Activated CD8-positive, alpha-beta T cell treated with anti-CD3 and anti-CD28 coated beads, Interleukin-2, amount 10 ng/mL, durations not matched to agents 7 days and 5 days (primary cell): Measurements from ENCODE around the gene ZNF195. TPM values are rescaled to one million over a fixed set of nuclear protein-coding genes. Genes with fewer than 3 reads are reported as not detected.
"Not testable (repeated sequence)": the region's sequence is repeated elsewhere in the genome, so short reads cannot be mapped to it uniquely, and the experiment has no call there.

ENCODE experiments used
- ATAC-seq: fragments of 150-1000 bp; cut with Tn5 transposase; one replicate; pipeline ENCODE4 v1.10.0; 2021; ENCODE audit warnings: moderate library complexity
- CTCF ChIA-PET: fragments of 350-600 bp; sonication (Branson Sonifier 250); formaldehyde crosslinking; loops from one replicate; lab custom pipeline; 2021; ENCODE audit warnings: antibody characterized with exemption; lab: Charles Lee
- POLR2A ChIA-PET: fragments of 350-600 bp; sonication (Branson Sonifier 250); formaldehyde crosslinking; loops from one replicate; lab custom pipeline; 2021; ENCODE audit warnings: antibody characterized with exemption; lab: Charles Lee
- DNase-seq: peaks from one replicate; pipeline ENCODE4 v3.0.0-alpha.2; 2020
- H3K27ac Mint-ChIP-seq: one replicate; pipeline ENCODE4 v1.8.0; 2021; ENCODE audit warnings: mild to moderate bottlenecking, mixed read lengths
- H3K27me3 Mint-ChIP-seq: one replicate; pipeline ENCODE4 v1.8.0; 2021; ENCODE audit warnings: low read depth, mixed read lengths
- H3K36me3 Mint-ChIP-seq: one replicate; pipeline ENCODE4 v1.8.0; 2021; ENCODE audit warnings: low read depth, mixed read lengths
- H3K4me1 Mint-ChIP-seq: one replicate; pipeline ENCODE4 v1.8.0; 2021; ENCODE audit warnings: low read depth, mixed read lengths
- H3K4me3 Mint-ChIP-seq: one replicate; pipeline ENCODE4 v1.8.0; 2021; ENCODE audit warnings: mild to moderate bottlenecking, mixed read lengths
- H3K9me3 Mint-ChIP-seq: one replicate; pipeline ENCODE4 v1.8.0; 2022; ENCODE audit warnings: mixed read lengths; ENCODE audit not compliant: insufficient read depth
- total RNA-seq, 2 experiments: library from RNA; stranded (reverse); gene quantifications; one replicate each; pipeline ENCODE4 v1.2.3, GENCODE V29; 2021

Gene ZNF195
- total RNA-seq, 2 experiments from 2014 or later = 28.5 to 36.9 TPM

- POLR2A ChIA-PET = no interaction called here
- ATAC-seq = no peak
- CTCF ChIA-PET = interaction anchor here (4.3 kb wide), 1 partner anchor 65 kb away, joined by 52 read pairs; no protein-coding TSS in a partner anchor
- no peaks in the 10 kb centered on the region for H3K4me1 Mint-ChIP-seq
- no peak overlapping the region for H3K4me3 Mint-ChIP-seq
- peaks cover 6% of the 10 kb centered on the region for H3K9me3 Mint-ChIP-seq
- H3K36me3 Mint-ChIP-seq = peaks cover 5% of the 10 kb centered on the region
- H3K27ac Mint-ChIP-seq = no peak overlapping the region
- DNase-seq = no peak
- H3K27me3 Mint-ChIP-seq = peaks cover 19% of the 10 kb centered on the region
These were observed 36.2 kb downstream of the ZNF195 start for GRCh38 chr11:3342709-3343108.

DNA sequence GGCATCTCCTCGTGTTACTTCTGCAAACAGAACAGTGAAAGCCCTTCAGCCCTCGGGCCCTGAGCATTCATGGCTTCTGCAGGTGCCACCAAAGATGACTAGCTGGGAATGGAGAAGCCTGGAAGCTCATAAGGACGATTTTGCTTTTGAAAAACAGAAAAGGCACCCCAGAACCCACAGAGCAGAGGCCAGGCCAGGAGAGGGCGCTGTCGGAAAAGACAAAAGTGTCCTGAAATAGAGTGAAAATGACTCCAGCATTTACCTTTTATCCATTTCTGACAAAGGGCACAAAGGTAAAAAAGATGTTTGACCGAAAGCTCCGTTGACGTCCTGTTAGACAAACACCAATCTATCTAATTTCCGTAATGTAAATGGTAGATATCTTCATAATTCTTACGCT lies 37.6 kb downstream of the ZNF195 start:
- ChIA-PET POLR2A (interaction anchor here (0.6 kb wide), 1 partner anchor 37 kb away, joined by 3 read pairs; the partner anchor contains the start of gene ZNF195), CTCF (interaction anchor here (0.6 to 4.3 kb wide), 12 partner anchors 13 to 86 kb away, joined by 3 to 52 read pairs (median 5); partner anchors contain the start of gene ZNF195)
- Mint-ChIP-seq H3K36me3 (no peaks in the 10 kb centered on the region), H3K27me3 (peaks cover 19% of the 10 kb centered on the region), H3K4me3 (no peak overlapping the region), H3K4me1 (no peaks in the 10 kb centered on the region), H3K9me3 (no peaks in the 10 kb centered on the region), H3K27ac (no peak overlapping the region)
- ATAC-seq (peak; percentile 58), DNase-seq (peak; percentile 75)

- Mint-ChIP-seq H3K9me3 (no peaks in the 10 kb centered on the region), H3K27ac (no peak overlapping the region), H3K27me3 (peaks cover 19% of the 10 kb centered on the region), H3K36me3 (no peaks in the 10 kb centered on the region), H3K4me3 (no peak overlapping the region), H3K4me1 (no peaks in the 10 kb centered on the region)
- POLR2A ChIA-PET = no interaction called here
- no peak for ATAC-seq
- CTCF ChIA-PET = interaction anchor here (1.7 to 4.3 kb wide), 4 partner anchors 16 to 71 kb away, joined by 5 to 52 read pairs (median 9); no protein-coding TSS in a partner anchor
- DNase-seq = no peak
These were observed 38.9 kb downstream of the ZNF195 start for GRCh38 chr11:3340025-3340424.

DNA sequence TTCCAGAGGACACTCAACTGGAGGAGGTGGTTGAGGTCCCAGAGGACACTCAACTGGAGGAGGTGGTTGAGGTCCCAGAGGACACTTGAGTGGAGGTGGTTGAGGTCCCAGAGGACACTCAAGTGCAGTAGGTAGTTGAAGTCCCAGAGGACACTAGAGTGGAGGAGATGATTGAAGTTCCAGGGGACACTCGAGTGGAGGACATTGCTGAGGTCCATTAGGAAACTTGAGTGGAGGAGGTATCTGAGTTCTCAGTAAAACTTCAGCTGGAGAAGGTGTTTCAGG lies 39.7 kb downstream of the ZNF195 start:
- Mint-ChIP-seq H3K27ac (no peak overlapping the region), H3K36me3 (no peaks in the 10 kb centered on the region), H3K4me3 (no peak overlapping the region), H3K4me1 (no peaks in the 10 kb centered on the region), H3K27me3 (peaks cover 17% of the 10 kb centered on the region), H3K9me3 (no peaks in the 10 kb centered on the region)
- ATAC-seq = no peak
- POLR2A ChIA-PET = no interaction called here
- DNase-seq = no peak
- CTCF ChIA-PET = interaction anchor here (4.3 kb wide), 1 partner anchor 68 kb away, joined by 52 read pairs; no protein-coding TSS in a partner anchor

DNA sequence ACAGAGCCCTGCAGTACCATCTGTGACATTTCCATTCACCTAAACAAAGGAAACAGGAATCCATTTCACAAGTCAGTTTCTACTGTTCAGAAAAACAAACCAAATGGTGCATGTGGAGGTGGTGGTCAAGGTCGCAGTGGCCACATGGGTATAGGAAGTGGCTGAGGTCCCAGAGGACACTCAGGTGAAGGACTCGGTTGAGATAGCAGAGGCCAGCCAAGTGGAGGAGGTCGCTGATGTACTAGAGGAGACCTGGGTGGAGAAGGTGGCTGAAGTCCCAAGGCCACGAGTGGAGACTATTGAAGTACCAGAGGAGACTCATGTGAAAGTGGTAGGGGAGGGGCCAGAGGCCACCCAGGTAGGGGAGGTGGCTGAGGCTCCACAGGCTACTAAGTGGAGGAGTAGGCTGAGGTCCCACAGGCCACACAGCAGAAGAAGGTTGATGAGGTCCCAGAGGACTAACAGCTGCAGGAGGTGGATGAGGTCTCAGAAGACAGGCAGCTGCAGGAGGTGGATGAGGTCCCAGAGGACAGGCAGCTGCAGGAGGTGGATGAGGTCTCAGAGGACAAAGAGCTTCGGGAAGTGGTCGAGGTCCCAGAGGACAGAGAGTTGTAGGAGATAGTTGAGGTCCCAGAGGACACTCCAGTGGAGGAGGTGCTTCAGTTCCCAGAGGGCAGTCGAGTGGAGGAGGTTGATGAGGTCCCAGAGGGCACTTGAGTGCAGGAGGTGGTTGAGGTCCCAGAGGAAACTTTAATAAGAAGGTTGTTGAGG lies 40.2 kb downstream of the ZNF195 start:
- H3K4me1 Mint-ChIP-seq = no peaks in the 10 kb centered on the region
- H3K27me3 Mint-ChIP-seq = peaks cover 15% of the 10 kb centered on the region
- no peak for DNase-seq
- no peaks in the 10 kb centered on the region for H3K9me3 Mint-ChIP-seq
- no peaks in the 10 kb centered on the region for H3K36me3 Mint-ChIP-seq
- H3K27ac Mint-ChIP-seq = no peak overlapping the region
- ATAC-seq = no peak
- CTCF ChIA-PET = interaction anchor here (4.3 kb wide), 1 partner anchor 69 kb away, joined by 52 read pairs; no protein-coding TSS in a partner anchor
- POLR2A ChIA-PET = no interaction called here
- H3K4me3 Mint-ChIP-seq = no peak overlapping the region

DNA sequence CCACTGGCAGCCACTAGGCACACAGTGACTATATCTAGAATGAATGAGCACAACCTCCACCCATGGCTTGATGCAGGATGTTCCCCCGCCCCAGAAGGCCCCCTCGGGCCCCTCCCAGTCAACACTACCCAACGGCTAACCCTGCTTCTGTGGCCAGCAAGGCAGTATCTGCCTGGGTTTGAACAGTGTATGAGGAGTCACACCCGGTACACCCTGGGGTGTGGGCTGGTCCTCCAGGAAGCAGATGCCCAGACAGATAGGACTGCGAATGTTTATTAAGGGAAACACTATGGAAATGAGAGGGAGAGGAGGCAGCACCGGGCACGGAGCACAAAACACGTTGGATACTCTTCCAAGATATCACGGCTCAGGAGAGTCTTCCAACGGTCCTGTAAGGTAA lies 42.5 kb downstream of the ZNF195 start:
- CTCF ChIA-PET, H3K27me3 Mint-ChIP-seq, POLR2A ChIA-PET, ATAC-seq, H3K36me3 Mint-ChIP-seq, H3K4me3 Mint-ChIP-seq, H3K27ac Mint-ChIP-seq, H3K4me1 Mint-ChIP-seq, H3K9me3 Mint-ChIP-seq, DNase-seq: not testable (repeated sequence)

GRCh38 chr11:3333157-3333556 lies 45.8 kb downstream of the ZNF195 start:
- CTCF ChIA-PET, ATAC-seq: not testable (repeated sequence)

DNA sequence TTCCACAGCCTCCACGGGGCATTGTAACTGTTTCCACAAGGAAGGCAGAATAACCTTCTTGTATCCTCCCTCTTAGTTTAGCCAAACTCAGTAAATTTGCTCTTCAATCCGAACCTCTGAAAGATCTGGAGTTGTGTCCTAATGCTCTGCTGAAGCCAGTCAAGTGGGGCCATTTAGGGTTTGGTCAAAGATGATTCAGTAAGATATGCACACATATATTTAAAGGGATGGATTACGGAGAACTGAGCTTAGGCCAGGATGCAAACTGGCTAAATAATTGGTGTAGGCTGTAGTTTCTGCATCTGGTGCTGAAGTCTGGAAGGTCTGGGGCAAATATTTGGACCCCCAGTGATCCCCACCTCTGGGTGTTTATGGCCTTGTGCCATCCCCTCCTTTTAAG lies 47.9 kb downstream of the ZNF195 start:
- H3K27ac Mint-ChIP-seq, H3K27me3 Mint-ChIP-seq, H3K9me3 Mint-ChIP-seq, DNase-seq, CTCF ChIA-PET, H3K36me3 Mint-ChIP-seq, H3K4me1 Mint-ChIP-seq, POLR2A ChIA-PET, H3K4me3 Mint-ChIP-seq, ATAC-seq: not testable (repeated sequence)

More at GRCh38 chr11:3333157-3333556, 45.8 kb downstream of the ZNF195 start:
- H3K4me1 Mint-ChIP-seq, H3K27me3 Mint-ChIP-seq, H3K9me3 Mint-ChIP-seq, H3K4me3 Mint-ChIP-seq, POLR2A ChIA-PET, H3K27ac Mint-ChIP-seq, H3K36me3 Mint-ChIP-seq, DNase-seq: not testable (repeated sequence)

DNA sequence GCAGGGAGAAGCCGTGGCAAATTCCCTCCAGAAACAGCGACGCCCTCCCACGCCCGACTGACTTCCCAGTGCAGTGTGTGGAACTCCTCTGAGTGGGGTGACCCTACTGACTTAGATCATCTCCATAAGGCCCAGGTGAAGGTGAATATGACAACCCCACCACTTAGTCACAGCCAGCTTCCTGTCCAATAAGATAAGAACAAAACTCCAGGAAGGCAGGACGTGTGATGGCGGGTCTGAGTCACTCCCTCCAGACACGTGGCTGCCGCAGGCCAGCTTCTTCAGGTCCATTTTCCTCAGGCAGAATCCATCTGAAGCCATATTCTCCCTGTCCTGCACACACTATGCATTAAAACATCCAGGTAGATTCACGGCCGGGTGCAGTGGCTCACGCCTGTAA lies 48.9 kb downstream of the ZNF195 start:
- H3K27ac Mint-ChIP-seq, H3K36me3 Mint-ChIP-seq, POLR2A ChIA-PET, CTCF ChIA-PET, DNase-seq, H3K9me3 Mint-ChIP-seq, H3K27me3 Mint-ChIP-seq, H3K4me1 Mint-ChIP-seq, H3K4me3 Mint-ChIP-seq, ATAC-seq: not testable (repeated sequence)

DNA sequence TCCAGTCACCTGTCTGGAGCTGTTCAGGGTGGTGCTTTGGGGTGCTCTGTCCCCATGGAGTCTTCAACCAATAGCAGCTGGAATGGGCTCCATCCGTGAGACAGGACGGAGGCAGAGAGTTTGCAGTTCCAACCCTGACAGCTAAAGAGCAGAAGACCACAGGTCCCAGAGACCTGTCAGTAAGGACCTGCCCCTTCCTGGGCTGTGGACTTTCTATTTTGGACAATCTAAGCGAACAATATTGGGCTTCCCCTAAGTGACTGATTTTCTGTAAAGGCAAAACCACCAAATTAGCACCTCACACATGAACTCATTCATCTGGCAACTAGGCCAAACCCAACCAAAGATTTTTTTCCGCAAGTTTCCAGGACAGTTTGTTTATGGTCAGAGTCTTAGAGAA lies 50.4 kb downstream of the ZNF195 start:
- POLR2A ChIA-PET, H3K27me3 Mint-ChIP-seq, H3K4me3 Mint-ChIP-seq, H3K4me1 Mint-ChIP-seq, DNase-seq, H3K36me3 Mint-ChIP-seq, H3K9me3 Mint-ChIP-seq, H3K27ac Mint-ChIP-seq, CTCF ChIA-PET, ATAC-seq: not testable (repeated sequence)

DNA sequence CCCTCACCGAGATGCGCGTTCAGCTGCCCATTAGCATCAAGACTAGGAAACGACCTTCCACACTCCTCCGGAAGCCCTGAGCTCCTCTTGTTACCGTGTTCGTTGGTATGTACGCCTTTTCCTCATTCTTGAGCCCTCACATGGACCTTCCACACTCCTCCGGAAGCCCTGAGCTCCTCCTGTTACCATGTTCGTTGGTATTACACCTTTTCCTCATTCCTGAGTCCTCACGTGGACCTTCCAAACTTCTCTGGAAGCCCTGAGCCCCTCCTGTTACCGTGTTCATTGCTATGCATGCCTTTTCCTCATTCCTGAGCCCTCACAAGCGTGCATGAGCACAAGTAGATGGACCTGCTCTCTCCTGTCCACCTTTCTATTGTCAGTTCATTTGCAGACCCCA lies 52.5 kb downstream of the ZNF195 start:
- CTCF ChIA-PET, POLR2A ChIA-PET, H3K4me3 Mint-ChIP-seq, H3K27ac Mint-ChIP-seq, H3K9me3 Mint-ChIP-seq, DNase-seq, H3K4me1 Mint-ChIP-seq, H3K27me3 Mint-ChIP-seq, H3K36me3 Mint-ChIP-seq, ATAC-seq: not testable (repeated sequence)

DNA sequence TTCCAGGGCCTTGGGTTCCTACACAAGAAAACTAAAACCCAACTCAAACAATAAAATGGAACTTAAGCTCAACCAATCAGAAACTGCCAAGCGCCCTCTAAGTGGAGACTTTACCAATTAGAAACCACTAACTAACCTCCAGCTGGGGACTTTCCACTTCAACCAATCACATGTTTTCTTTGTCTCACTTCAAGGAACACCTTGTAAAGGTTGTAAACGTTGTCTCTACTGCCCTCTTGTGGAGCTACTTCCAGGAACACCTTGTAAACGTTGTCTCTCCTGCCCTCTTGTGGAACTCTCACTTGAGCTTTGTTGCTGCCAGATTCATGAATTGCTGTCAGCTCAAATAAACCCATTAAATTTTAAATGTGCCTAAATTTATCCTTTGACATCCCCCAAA lies 54.2 kb downstream of the ZNF195 start:
- CTCF ChIA-PET, H3K36me3 Mint-ChIP-seq, H3K4me3 Mint-ChIP-seq, POLR2A ChIA-PET, H3K4me1 Mint-ChIP-seq, H3K27ac Mint-ChIP-seq, DNase-seq, H3K27me3 Mint-ChIP-seq, H3K9me3 Mint-ChIP-seq: not testable (repeated sequence)
- peak; percentile 68 for ATAC-seq
